Spleen (tissue), 7 donors: ENCODE results near the gene GRID2.

Experiments used
- POLR2A ChIP-seq, 3 donors: fragments of 450-650 bp; IDR thresholded peaks; one replicate each; pipeline ENCODE4 v1.5.1; 2017; ENCODE audit warnings: antibody characterized with exemption in 3 of 3, mild to moderate bottlenecking in 1 of 3
- TF ChIP-seq, protein P1 (sequence below), 11 experiments: fragments of 200-600 bp in 7 of 11; fragments of 450-650 bp in 4 of 11; sonication (generic) in 4 of 11; IDR thresholded peaks in 8 of 11; conservative IDR thresholded peaks in 3 of 11; 1 replicate in 7 of 11; 2 replicates in 4 of 11; pipeline versions ENCODE4 v1.4.0 to v1.8.0; 2016 to 2021; ENCODE audit warnings: antibody characterized with exemption in 11 of 11, inconsistent platforms in 4 of 11, mild to moderate bottlenecking in 1 of 11
- donor health status: DM: no; HTN: no; CAD: no; lungs with moderate emphysema.
- donor health status: DM: no; HTN: no; CAD: no.
- donor health status: DM: no; HTN: no; CAD: no.

DNA sequence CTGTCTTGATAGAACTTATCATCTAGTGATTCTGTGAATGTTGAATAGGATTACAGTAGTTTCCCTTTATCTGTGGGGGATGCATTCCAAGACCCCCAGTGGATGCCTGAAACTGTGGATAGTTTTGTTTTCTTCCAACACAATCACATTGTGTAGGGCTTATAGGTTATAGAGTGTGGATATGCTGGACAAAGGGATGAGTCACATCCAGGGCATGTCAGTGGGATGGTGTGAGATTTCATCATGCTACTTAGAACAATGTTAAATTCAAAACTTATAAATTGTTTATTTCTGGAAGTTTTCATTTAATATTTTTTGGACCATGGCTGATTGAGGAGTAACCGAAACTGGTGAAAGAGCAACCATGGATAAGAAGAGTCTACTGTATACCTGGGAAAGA is 1092.5 kb downstream of the GRID2 start:
- TF ChIP-seq, protein P1, sequence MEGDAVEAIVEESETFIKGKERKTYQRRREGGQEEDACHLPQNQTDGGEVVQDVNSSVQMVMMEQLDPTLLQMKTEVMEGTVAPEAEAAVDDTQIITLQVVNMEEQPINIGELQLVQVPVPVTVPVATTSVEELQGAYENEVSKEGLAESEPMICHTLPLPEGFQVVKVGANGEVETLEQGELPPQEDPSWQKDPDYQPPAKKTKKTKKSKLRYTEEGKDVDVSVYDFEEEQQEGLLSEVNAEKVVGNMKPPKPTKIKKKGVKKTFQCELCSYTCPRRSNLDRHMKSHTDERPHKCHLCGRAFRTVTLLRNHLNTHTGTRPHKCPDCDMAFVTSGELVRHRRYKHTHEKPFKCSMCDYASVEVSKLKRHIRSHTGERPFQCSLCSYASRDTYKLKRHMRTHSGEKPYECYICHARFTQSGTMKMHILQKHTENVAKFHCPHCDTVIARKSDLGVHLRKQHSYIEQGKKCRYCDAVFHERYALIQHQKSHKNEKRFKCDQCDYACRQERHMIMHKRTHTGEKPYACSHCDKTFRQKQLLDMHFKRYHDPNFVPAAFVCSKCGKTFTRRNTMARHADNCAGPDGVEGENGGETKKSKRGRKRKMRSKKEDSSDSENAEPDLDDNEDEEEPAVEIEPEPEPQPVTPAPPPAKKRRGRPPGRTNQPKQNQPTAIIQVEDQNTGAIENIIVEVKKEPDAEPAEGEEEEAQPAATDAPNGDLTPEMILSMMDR (IDR thresholded peaks at IDR 0.05 in 8 of 11, conservative IDR thresholded peaks at IDR 0.05 in 3 of 11) = no peak
- no peak for TF ChIP-seq POLR2A (IDR thresholded peaks at IDR 0.05)
